Thoracic aorta (tissue), 2 donors: Measurements from ENCODE around the gene KPNB1. TPM values are rescaled to one million over a fixed set of nuclear protein-coding genes. Genes with fewer than 3 reads are reported as not detected.

ENCODE experiments used
- ATAC-seq: fragments of 150-250 bp; one replicate; pipeline ENCODE4 v1.8.0; 2017; ENCODE audit warnings: low read depth; ENCODE audit not compliant: insufficient number of reproducible peaks, low FRiP score
- DNase-seq: peaks from one replicate; pipeline ENCODE4 v3.0.0-alpha.2; 2020; ENCODE audit warnings: low spot score
- H3K27ac ChIP-seq, 2 donors: fragments of 200-600 bp; sonication (generic); 1 replicate in 1 of 2; 2 replicates in 1 of 2; pipeline ENCODE4 v1.5.1; 2016; ENCODE audit warnings: mild to moderate bottlenecking in 2 of 2, moderate library complexity in 2 of 2
- H3K27me3 ChIP-seq: fragments of 200-600 bp; sonication (generic); replicated peaks from 2 replicates; pipeline ENCODE4 v1.6.0; 2016; ENCODE audit warnings: mild to moderate bottlenecking; ENCODE audit not compliant: insufficient read depth
- H3K36me3 ChIP-seq: fragments of 200-600 bp; sonication (generic); one replicate; pipeline ENCODE4 v1.5.1; 2016
- H3K4me1 ChIP-seq, 2 donors: fragments of 200-600 bp; sonication (generic); 1 replicate in 1 of 2; 2 replicates in 1 of 2; pipeline versions ENCODE4 v1.5.1 to v1.6.0; 2016; ENCODE audit warnings: low read depth in 2 of 2, mild to moderate bottlenecking in 1 of 2; ENCODE audit not compliant: control insufficient read depth in 1 of 2
- H3K4me3 ChIP-seq: fragments of 200-600 bp; sonication (generic); 2 replicates; pipeline ENCODE4 v1.5.1; 2016; ENCODE audit warnings: mild to moderate bottlenecking
- H3K9me3 ChIP-seq: fragments of 200-600 bp; sonication (generic); 2 replicates; pipeline ENCODE4 v1.5.1; 2016
- total RNA-seq, 2 donors: library from RNA; depleted of rRNA; stranded (reverse); fragments of >200 nt; gene quantifications; one replicate each; pipeline versions ENCODE4 v1.1.0 to v1.2.3, GENCODE V29; 2016
- TF ChIP-seq, protein P1 (sequence below): fragments of 200-600 bp; sonication (generic); IDR thresholded peaks from one replicate; pipeline ENCODE4 v1.5.1; 2019; ENCODE audit warnings: antibody characterized with exemption

KPNB1 gene
- total RNA-seq, 2 donors from 2014 or later = 199 to 223 TPM

DNA sequence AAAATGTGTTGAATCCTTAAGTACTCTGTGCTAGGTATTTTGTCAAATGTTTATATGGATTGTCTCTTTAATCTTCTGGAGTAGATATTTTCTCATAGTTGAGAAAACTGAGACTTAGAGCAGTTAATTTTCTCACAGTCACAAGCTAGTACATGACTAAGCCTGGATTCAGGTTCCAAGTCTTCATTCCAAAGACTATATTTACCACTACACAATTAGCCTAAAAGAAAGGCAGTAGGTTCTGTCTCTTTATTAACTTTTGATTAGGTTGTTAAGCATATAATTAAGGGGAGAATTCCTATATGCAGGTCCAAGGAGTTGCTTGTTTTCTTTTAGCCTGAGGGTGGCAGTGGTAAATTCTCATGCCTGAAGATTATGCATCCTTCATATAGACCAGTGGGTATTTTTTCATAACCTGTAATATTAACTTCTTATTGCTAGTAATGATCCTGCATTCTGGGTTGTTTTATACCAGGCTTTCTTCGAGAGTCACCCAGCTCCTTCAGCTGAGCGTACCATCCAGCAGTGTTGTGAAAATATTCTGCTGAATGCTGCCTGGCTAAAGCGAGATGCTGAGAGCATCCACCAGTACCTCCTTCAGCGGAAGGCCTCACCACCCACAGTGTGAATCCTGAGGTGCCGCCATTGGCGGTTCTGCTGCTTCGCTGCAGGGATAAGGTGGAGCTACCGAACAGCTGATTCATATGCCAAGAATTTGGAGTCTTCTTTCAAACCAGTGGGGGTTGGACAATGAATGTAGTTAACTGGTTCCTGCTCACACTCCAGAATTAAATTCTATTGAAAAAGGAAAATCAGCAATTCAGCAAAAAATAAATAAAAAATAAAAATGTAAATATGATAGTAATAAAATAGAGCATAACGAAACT, 28.2 kb upstream of the KPNB1 start:
- peaks cover 19% of the 10 kb centered on the region for H3K36me3 ChIP-seq
- H3K4me3 ChIP-seq = peak overlapping the region; percentile 33

DNA sequence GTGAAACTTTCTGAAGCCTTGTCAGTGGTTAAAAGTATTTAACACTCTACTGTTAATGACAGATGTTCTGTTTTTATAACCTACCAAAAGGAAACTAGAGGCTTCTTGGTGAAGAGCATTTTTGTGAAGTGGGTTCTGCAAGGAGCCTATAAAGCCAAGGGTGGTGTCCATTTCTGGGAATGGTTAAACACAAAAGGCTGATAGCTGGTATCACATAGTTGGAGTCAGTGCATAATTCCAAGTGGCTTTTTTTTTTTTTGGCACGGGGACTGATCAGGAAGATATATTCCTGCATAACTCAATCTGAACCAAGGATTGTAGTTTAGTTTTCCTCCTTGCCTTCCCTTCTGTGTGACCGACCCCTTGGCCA, 27.6 kb upstream of the KPNB1 start:
- no peak for DNase-seq
- Histone ChIP-seq H3K4me1 (peaks cover 16 to 42% of the 10 kb centered on the region in 2 donors), H3K36me3 (peaks cover 19% of the 10 kb centered on the region), H3K9me3 (no peaks in the 10 kb centered on the region), H3K27me3 (no peaks in the 10 kb centered on the region), H3K27ac (peak overlapping the region; percentile 48 to 75), H3K4me3 (no peak overlapping the region)
- TF ChIP-seq, protein P1, sequence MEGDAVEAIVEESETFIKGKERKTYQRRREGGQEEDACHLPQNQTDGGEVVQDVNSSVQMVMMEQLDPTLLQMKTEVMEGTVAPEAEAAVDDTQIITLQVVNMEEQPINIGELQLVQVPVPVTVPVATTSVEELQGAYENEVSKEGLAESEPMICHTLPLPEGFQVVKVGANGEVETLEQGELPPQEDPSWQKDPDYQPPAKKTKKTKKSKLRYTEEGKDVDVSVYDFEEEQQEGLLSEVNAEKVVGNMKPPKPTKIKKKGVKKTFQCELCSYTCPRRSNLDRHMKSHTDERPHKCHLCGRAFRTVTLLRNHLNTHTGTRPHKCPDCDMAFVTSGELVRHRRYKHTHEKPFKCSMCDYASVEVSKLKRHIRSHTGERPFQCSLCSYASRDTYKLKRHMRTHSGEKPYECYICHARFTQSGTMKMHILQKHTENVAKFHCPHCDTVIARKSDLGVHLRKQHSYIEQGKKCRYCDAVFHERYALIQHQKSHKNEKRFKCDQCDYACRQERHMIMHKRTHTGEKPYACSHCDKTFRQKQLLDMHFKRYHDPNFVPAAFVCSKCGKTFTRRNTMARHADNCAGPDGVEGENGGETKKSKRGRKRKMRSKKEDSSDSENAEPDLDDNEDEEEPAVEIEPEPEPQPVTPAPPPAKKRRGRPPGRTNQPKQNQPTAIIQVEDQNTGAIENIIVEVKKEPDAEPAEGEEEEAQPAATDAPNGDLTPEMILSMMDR = no peak
- no peak for ATAC-seq

More for the DNA sequence above, 28.2 kb upstream of the KPNB1 start:
- no peaks in the 10 kb centered on the region for H3K27me3 ChIP-seq
- ATAC-seq (no peak), DNase-seq (no peak)
- H3K4me1 ChIP-seq = peaks cover 16 to 42% of the 10 kb centered on the region in 2 donors
- TF ChIP-seq, protein P1 = no peak
- H3K27ac ChIP-seq = peak overlapping the region; percentile 30 to 75
- no peaks in the 10 kb centered on the region for H3K9me3 ChIP-seq

DNA sequence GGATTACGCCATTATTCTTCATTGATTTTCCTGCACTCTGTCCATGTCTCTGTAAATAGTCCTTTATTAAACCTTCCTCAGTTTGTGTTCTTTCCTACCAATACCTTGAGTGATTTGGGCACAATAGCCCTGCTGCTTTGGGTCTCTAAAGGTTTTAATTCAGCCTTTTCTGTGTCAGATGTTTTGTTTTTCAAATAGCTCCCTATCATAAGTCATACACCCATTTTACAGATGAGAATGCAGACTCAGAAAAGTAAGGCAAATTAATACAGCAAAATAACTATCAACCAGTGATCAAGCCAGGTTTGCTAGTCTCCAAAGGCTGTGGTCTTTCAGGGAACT, 25.0 kb upstream of the KPNB1 start:
- Histone ChIP-seq H3K9me3 (no peaks in the 10 kb centered on the region), H3K27ac (no peak overlapping the region), H3K36me3 (peaks cover 6% of the 10 kb centered on the region), H3K4me1 (peaks cover 16 to 31% of the 10 kb centered on the region in 2 donors), H3K4me3 (no peak overlapping the region), H3K27me3 (no peaks in the 10 kb centered on the region)
- no peak for ATAC-seq
- no peak for DNase-seq
- TF ChIP-seq, protein P1 = no peak

DNA sequence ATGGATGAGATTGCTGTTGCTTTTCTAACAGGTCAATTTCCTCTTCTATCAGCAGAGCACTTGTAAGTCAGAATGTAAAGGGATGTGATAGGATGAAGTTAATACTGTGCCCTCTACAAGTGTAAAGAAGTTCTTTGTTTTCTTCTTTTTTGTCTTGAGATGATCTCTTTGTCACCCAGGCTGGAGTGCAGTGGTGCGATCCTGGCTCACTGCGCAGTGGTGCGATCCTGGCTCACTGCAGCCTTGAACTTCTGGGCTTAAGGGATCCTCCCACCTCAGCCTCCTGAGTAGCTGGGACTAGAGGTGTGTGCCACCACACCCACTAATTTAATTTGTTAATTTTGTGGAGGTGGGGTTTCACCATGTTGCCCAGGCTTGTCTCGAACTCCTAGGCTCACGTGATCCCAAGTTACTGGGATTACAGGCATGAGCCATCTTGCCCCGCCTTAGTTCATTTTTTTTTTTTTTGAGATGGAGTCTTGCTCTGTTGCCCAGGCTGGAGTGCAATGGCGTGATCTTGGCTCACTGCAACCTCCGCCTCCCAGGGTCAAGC, 21.6 kb upstream of the KPNB1 start:
- Histone ChIP-seq H3K27me3 (no peaks in the 10 kb centered on the region), H3K27ac (no peak overlapping the region), H3K4me1 (no peaks in the 10 kb centered on the region), H3K36me3 (peaks cover 6% of the 10 kb centered on the region), H3K4me3 (no peak overlapping the region), H3K9me3 (no peaks in the 10 kb centered on the region)
- no peak for ATAC-seq
- TF ChIP-seq, protein P1 = no peak
- no peak for DNase-seq

DNA sequence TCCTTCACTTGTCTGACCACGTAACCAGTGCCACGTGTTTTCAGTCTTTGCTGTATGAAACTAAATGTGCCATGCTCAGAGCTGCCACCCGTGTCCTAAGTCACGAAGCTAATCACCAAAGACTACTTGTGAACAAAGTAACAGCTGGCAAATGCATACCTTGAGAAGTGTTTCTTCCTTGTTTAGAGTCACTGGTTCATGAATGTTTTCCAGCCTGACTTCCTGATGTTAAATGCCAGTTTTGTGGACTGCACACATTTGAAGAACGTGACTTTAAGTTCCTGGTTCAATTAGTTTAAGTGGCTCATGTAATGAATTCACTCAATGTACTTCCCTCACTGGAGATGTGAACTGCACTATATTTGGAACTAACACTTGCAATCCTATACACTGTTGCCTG, 19.9 kb upstream of the KPNB1 start:
- no peaks in the 10 kb centered on the region for H3K9me3 ChIP-seq
- no peak for ATAC-seq
- no peak overlapping the region for H3K4me3 ChIP-seq
- H3K36me3 ChIP-seq = peaks cover 3% of the 10 kb centered on the region
- TF ChIP-seq, protein P1 = no peak
- no peak for DNase-seq
- H3K27ac ChIP-seq = no peak overlapping the region
- H3K4me1 ChIP-seq = no peaks in the 10 kb centered on the region
- no peaks in the 10 kb centered on the region for H3K27me3 ChIP-seq
